Measurements from ENCODE around the gene PLPP4.

Gene PLPP4

GRCh38 chr10:120455606-120456005, 1.4 kb upstream of the PLPP4 start:
- Histone ChIP-seq H3K79me2 (ENCODE audit: insufficient read depth, low read length) (no peaks in the 10 kb centered on the region), H3K27me3 (ENCODE audit: low read length) (no peaks in the 10 kb centered on the region), H3K9ac (ENCODE audit: low read length) (no peak overlapping the region), H3K4me2 (ENCODE audit: low read depth, low read length, poor library complexity, severe bottlenecking) (no peak overlapping the region), H3K27ac (ENCODE audit: low read depth, low read length) (no peak overlapping the region), H3K36me3 (ENCODE audit: low read length) (no peaks in the 10 kb centered on the region), H3K9me3 (ENCODE audit: insufficient read depth, low read length) (no peaks in the 10 kb centered on the region), H3F3A (ENCODE audit: insufficient read depth) (no peaks in the 10 kb centered on the region), H2AFZ (ENCODE audit: low read depth, low read length, severe bottlenecking) (no peak overlapping the region), H3K9me2 (replicated peaks; ENCODE audit: insufficient read depth, low read length) (no peaks in the 10 kb centered on the region), H4K20me1 (ENCODE audit: low read depth, low read length) (no peaks in the 10 kb centered on the region), H3K4me3 (ENCODE audit: insufficient read depth, low read length, poor library complexity, severe bottlenecking) (no peak overlapping the region)
- no peak for TF ChIP-seq EZH2phosphoT487 (conservative IDR thresholded peaks at IDR 0.05; ENCODE audit: low read length)
- no peak for TF ChIP-seq CTCF (IDR thresholded peaks at IDR 0.05; ENCODE audit: insufficient read depth, low read length, poor library complexity, severe bottlenecking)

GRCh38 chr10:120456143-120456625, 843 bp upstream of the PLPP4 start:
- Histone ChIP-seq H3K4me2 (ENCODE audit: low read depth, low read length, poor library complexity, severe bottlenecking) (no peak overlapping the region), H2AFZ (ENCODE audit: low read depth, low read length, severe bottlenecking) (no peak overlapping the region), H3K27me3 (ENCODE audit: low read length) (no peaks in the 10 kb centered on the region), H3K9ac (ENCODE audit: low read length) (no peak overlapping the region), H3K4me3 (ENCODE audit: insufficient read depth, low read length, poor library complexity, severe bottlenecking) (no peak overlapping the region), H3K9me2 (replicated peaks; ENCODE audit: insufficient read depth, low read length) (no peaks in the 10 kb centered on the region), H3K27ac (ENCODE audit: low read depth, low read length) (no peak overlapping the region), H3K79me2 (ENCODE audit: insufficient read depth, low read length) (no peaks in the 10 kb centered on the region), H3K36me3 (ENCODE audit: low read length) (no peaks in the 10 kb centered on the region), H3K9me3 (ENCODE audit: insufficient read depth, low read length) (no peaks in the 10 kb centered on the region), H3F3A (ENCODE audit: insufficient read depth) (no peaks in the 10 kb centered on the region), H4K20me1 (ENCODE audit: low read depth, low read length) (no peaks in the 10 kb centered on the region)
- TF ChIP-seq CTCF (IDR thresholded peaks at IDR 0.05; ENCODE audit: insufficient read depth, low read length, poor library complexity, severe bottlenecking) = no peak
- TF ChIP-seq EZH2phosphoT487 (conservative IDR thresholded peaks at IDR 0.05; ENCODE audit: low read length) = no peak

DNA sequence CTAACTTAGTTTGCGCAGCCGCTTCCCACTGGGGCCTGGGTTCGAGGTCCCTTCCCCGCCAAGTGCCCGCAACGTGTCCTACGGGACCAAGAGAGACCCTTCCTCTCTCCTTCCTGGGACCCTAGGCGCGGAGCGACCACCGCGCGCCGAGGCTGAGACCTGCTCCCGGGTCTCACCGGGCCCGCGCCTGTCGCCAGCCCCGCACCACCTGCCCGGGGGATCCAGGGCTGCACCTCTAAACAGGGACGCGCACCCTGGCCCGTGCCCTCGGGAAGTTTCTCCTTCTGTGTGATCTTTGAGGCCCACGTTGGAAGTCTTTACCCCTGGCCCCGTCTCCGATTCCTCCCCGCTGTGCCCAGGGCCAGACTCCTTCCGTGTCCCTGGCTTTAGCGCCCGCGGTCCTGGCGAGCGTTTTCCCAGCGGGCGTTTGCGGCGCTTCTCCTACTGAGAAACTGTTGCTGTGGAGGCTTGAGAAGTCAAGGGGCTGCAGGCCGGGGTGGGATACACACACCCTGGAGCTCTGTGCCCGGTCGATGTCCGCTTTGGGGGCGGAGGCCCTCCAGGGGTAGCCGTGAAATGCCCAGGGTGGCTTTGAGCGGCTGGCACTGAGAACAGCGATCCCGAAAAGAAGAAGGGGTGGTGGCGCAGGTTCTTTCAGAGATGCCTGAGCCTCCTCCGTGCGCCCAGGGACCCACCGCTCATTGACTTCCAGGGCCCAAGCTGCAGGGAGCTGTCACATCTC, 575 bp downstream of the PLPP4 start:
- TF ChIP-seq CTCF (IDR thresholded peaks at IDR 0.05; ENCODE audit: insufficient read depth, low read length, poor library complexity, severe bottlenecking) = no peak
- TF ChIP-seq EZH2phosphoT487 (conservative IDR thresholded peaks at IDR 0.05; ENCODE audit: low read length) = no peak
- Histone ChIP-seq H3K27ac (ENCODE audit: low read depth, low read length) (no peak overlapping the region), H3K9me3 (ENCODE audit: insufficient read depth, low read length) (no peaks in the 10 kb centered on the region), H3K4me2 (ENCODE audit: low read depth, low read length, poor library complexity, severe bottlenecking) (no peak overlapping the region), H3K9ac (ENCODE audit: low read length) (no peak overlapping the region), H3F3A (ENCODE audit: insufficient read depth) (no peaks in the 10 kb centered on the region), H4K20me1 (ENCODE audit: low read depth, low read length) (no peaks in the 10 kb centered on the region), H2AFZ (ENCODE audit: low read depth, low read length, severe bottlenecking) (no peak overlapping the region), H3K27me3 (ENCODE audit: low read length) (no peaks in the 10 kb centered on the region), H3K9me2 (replicated peaks; ENCODE audit: insufficient read depth, low read length) (no peaks in the 10 kb centered on the region), H3K79me2 (ENCODE audit: insufficient read depth, low read length) (no peaks in the 10 kb centered on the region), H3K36me3 (ENCODE audit: low read length) (no peaks in the 10 kb centered on the region), H3K4me3 (ENCODE audit: insufficient read depth, low read length, poor library complexity, severe bottlenecking) (no peak overlapping the region)

Data from SU-DHL-6 (cell line).